Vagina (tissue), 2 donors: ENCODE results near the gene AJM1. TPM values are rescaled to one million over a fixed set of nuclear protein-coding genes. Genes with fewer than 3 reads are reported as not detected.

ENCODE experiments used
- DNase-seq, 2 donors: peaks; one replicate each; pipeline ENCODE4 v3.0.0-alpha.2; 2017; ENCODE audit errors: extremely low spot score in 2 of 2
- H3K27ac ChIP-seq: fragments of 200-600 bp; sonication (generic); one replicate; pipeline ENCODE4 v1.5.1; 2019
- H3K27me3 ChIP-seq: fragments of 200-600 bp; sonication (generic); one replicate; pipeline ENCODE4 v1.5.1; 2019
- H3K36me3 ChIP-seq, 2 donors: fragments of 200-600 bp; sonication (generic); one replicate each; pipeline ENCODE4 v1.5.1; 2017 to 2019
- H3K4me1 ChIP-seq: fragments of 200-600 bp; sonication (generic); one replicate; pipeline ENCODE4 v1.5.1; 2019
- H3K4me3 ChIP-seq, 2 donors: fragments of 200-600 bp; sonication (generic); 1 replicate in 1 of 2; 2 replicates in 1 of 2; pipeline ENCODE4 v1.5.1; 2016 to 2019
- H3K9me3 ChIP-seq: fragments of 200-600 bp; sonication (generic); one replicate; pipeline ENCODE4 v1.5.1; 2019
- CTCF ChIP-seq, 3 experiments: fragments of 450-650 bp in 2 of 3; fragments of 200-600 bp in 1 of 3; sonication (generic) in 1 of 3; IDR thresholded peaks; one replicate each; pipeline ENCODE4 v1.5.1; 2017 to 2019; ENCODE audit warnings: antibody characterized with exemption in 3 of 3, mild to moderate bottlenecking in 2 of 3, moderate library complexity in 2 of 3
- POLR2A ChIP-seq, 2 donors: fragments of 450-650 bp; IDR thresholded peaks; one replicate each; pipeline ENCODE4 v1.6.1; 2017; ENCODE audit warnings: antibody characterized with exemption in 2 of 2, mild to moderate bottlenecking in 2 of 2, moderate library complexity in 2 of 2
- POLR2AphosphoS5 ChIP-seq, 2 donors: sonication (generic); formaldehyde crosslinking; IDR thresholded peaks; one replicate each; pipeline ENCODE4 v1.9.0; 2017; ENCODE audit warnings: antibody characterized with exemption in 2 of 2, mild to moderate bottlenecking in 2 of 2, low read depth in 1 of 2; ENCODE audit not compliant: insufficient read depth in 1 of 2
- intact Hi-C: fragments of 100-400 bp; cut with DNase I; formaldehyde crosslinking; loops from one replicate; pipeline ENCODE4 v1.15.1; 2023
- total RNA-seq: library from RNA; depleted of rRNA; stranded (reverse); fragments of >200 nt; gene quantifications from one replicate; pipeline ENCODE4 v1.2.3, GENCODE V29; 2016

Gene AJM1
- total RNA-seq, 1 donor from 2014 or later: 1.2 TPM

- peaks cover 24% of the 10 kb centered on the region for H3K4me1 ChIP-seq
- no peaks in the 10 kb centered on the region for H3K36me3 ChIP-seq
- no peak overlapping the region for H3K27ac ChIP-seq
- H3K27me3 ChIP-seq: no peaks in the 10 kb centered on the region
- no peaks in the 10 kb centered on the region for H3K9me3 ChIP-seq
- no peak for DNase-seq
- intact Hi-C loops: no loop called here
- no peak overlapping the region for H3K4me3 ChIP-seq
- TF ChIP-seq POLR2AphosphoS5 (IDR thresholded peaks at IDR 0.05; ENCODE audit: insufficient read depth in 1 of 2, low read depth in 1 of 2) (no peak), CTCF (IDR thresholded peaks at IDR 0.05) (no peak), POLR2A (IDR thresholded peaks at IDR 0.05) (no peak)
Measured at GRCh38 chr9:136852664-136853595, 10.7 kb downstream of the AJM1 start.

GRCh38 chr9:136853596-136854112 is 11.4 kb downstream of the AJM1 start:
- Histone ChIP-seq H3K4me1 (peaks cover 24% of the 10 kb centered on the region), H3K27me3 (no peaks in the 10 kb centered on the region), H3K4me3 (no peak overlapping the region), H3K9me3 (no peaks in the 10 kb centered on the region), H3K27ac (no peak overlapping the region), H3K36me3 (no peaks in the 10 kb centered on the region)
- no peak for DNase-seq
- intact Hi-C loops: loop anchor here (2.0 kb wide), 1 partner anchor 33 kb away; no protein-coding TSS in a partner anchor
- no peak for TF ChIP-seq POLR2AphosphoS5 (IDR thresholded peaks at IDR 0.05; ENCODE audit: insufficient read depth in 1 of 2, low read depth in 1 of 2)
- no peak for TF ChIP-seq CTCF (IDR thresholded peaks at IDR 0.05)
- TF ChIP-seq POLR2A (IDR thresholded peaks at IDR 0.05): no peak

- no peak for DNase-seq
- no peak overlapping the region for H3K4me3 ChIP-seq
Measured at GRCh38 chr9:136854113-136854841, 12.0 kb downstream of the AJM1 start.

GRCh38 chr9:136854842-136855460 is 12.7 kb downstream of the AJM1 start:
- Histone ChIP-seq H3K27me3 (no peaks in the 10 kb centered on the region), H3K27ac (no peak overlapping the region), H3K36me3 (no peaks in the 10 kb centered on the region), H3K4me3 (no peak overlapping the region), H3K4me1 (peaks cover 28% of the 10 kb centered on the region), H3K9me3 (no peaks in the 10 kb centered on the region)
- DNase-seq: no peak
- intact Hi-C loops: loop anchor here (2.0 kb wide), 1 partner anchor 34 kb away; no protein-coding TSS in a partner anchor
- TF ChIP-seq POLR2A (IDR thresholded peaks at IDR 0.05): no peak
- no peak for TF ChIP-seq CTCF (IDR thresholded peaks at IDR 0.05)
- no peak for TF ChIP-seq POLR2AphosphoS5 (IDR thresholded peaks at IDR 0.05; ENCODE audit: insufficient read depth in 1 of 2, low read depth in 1 of 2)

More at GRCh38 chr9:136854113-136854841, 12.0 kb downstream of the AJM1 start:
- H3K27ac ChIP-seq: no peak overlapping the region
- H3K27me3 ChIP-seq: no peaks in the 10 kb centered on the region
- H3K9me3 ChIP-seq: no peaks in the 10 kb centered on the region
- peaks cover 30% of the 10 kb centered on the region for H3K4me1 ChIP-seq
- TF ChIP-seq POLR2AphosphoS5 (IDR thresholded peaks at IDR 0.05; ENCODE audit: insufficient read depth in 1 of 2, low read depth in 1 of 2): no peak
- TF ChIP-seq CTCF (IDR thresholded peaks at IDR 0.05): no peak
- no peak for TF ChIP-seq POLR2A (IDR thresholded peaks at IDR 0.05)
- intact Hi-C loops: loop anchor here (2.0 kb wide), 1 partner anchor 33 kb away; no protein-coding TSS in a partner anchor
- H3K36me3 ChIP-seq: no peaks in the 10 kb centered on the region
